Lower leg skin (tissue), 4 donors: ENCODE data around the gene IRS1. TPM values are rescaled to one million over a fixed set of nuclear protein-coding genes. Genes with fewer than 3 reads are reported as not detected.

Source experiments
- DNase-seq, 2 donors: peaks; one replicate each; pipeline ENCODE4 v3.0.0-alpha.2; 2019; ENCODE audit warnings: low spot score in 2 of 2
- H3K4me3 ChIP-seq: fragments of 200-600 bp; sonication (generic); 2 replicates; pipeline ENCODE4 v1.5.1; 2017; ENCODE audit warnings: mild to moderate bottlenecking, low read depth; ENCODE audit not compliant: poor library complexity, severe bottlenecking
- CTCF ChIP-seq, 3 donors: fragments of 450-650 bp; IDR thresholded peaks; one replicate each; pipeline ENCODE4 v1.5.1; 2016; ENCODE audit warnings: antibody characterized with exemption in 3 of 3, mild to moderate bottlenecking in 3 of 3, moderate library complexity in 2 of 3
- POLR2A ChIP-seq, 2 donors: fragments of 450-650 bp; IDR thresholded peaks; one replicate each; pipeline ENCODE4 v1.6.1; 2016 to 2017; ENCODE audit warnings: antibody characterized with exemption in 2 of 2, mild to moderate bottlenecking in 1 of 2, moderate library complexity in 1 of 2
- WGBS, 2 donors: methylation state at CpG; one replicate each; pipeline ENCODE4 v1.1.5; 2018; 5-methylcytosine and 5-hydroxymethylcytosine counted together
- intact Hi-C: fragments of 100-400 bp; cut with DNase I; formaldehyde crosslinking; loops from one replicate; pipeline ENCODE4 v1.15.0; 2023; ENCODE audit warnings: low total_unique reads
- total RNA-seq, 4 donors: library from RNA; depleted of rRNA; stranded (reverse); fragments of >200 nt; gene quantifications; one replicate each; pipeline ENCODE4 v1.1.0, GENCODE V29; 2016

Gene IRS1
- total RNA-seq, 4 donors from 2014 or later, result 16.9 to 55.0 (median 25.4) TPM

- TF ChIP-seq POLR2A (IDR thresholded peaks at IDR 0.05), result no peak
- no peak for TF ChIP-seq CTCF (IDR thresholded peaks at IDR 0.05)
- intact Hi-C loops, result no loop called here
- WGBS, 2 donors, result 71 to 87% methylated on average over 1 of the region's 1 CpG
- no peak overlapping the region for H3K4me3 ChIP-seq
- no peak for DNase-seq
Measured at GRCh38 chr2:226780431-226780830, 19.2 kb downstream of the IRS1 start.

- no peak for TF ChIP-seq CTCF (IDR thresholded peaks at IDR 0.05)
- no peak for TF ChIP-seq POLR2A (IDR thresholded peaks at IDR 0.05)
Measured at GRCh38 chr2:226777611-226778010, 22.0 kb downstream of the IRS1 start.

GRCh38 chr2:226776104-226776503, 23.5 kb downstream of the IRS1 start:
- H3K4me3 ChIP-seq, result no peak overlapping the region
- intact Hi-C loops, result no loop called here
- WGBS, 2 donors, result 89 to 96% methylated on average over 4 of the region's 4 CpGs
- no peak for DNase-seq
- TF ChIP-seq POLR2A (IDR thresholded peaks at IDR 0.05), result no peak
- TF ChIP-seq CTCF (IDR thresholded peaks at IDR 0.05), result no peak

More at GRCh38 chr2:226777611-226778010, 22.0 kb downstream of the IRS1 start:
- 84 to 85% methylated on average over 4 of the region's 4 CpGs for WGBS, 2 donors
- no peak overlapping the region for H3K4me3 ChIP-seq
- DNase-seq, result no peak
- intact Hi-C loops, result no loop called here

GRCh38 chr2:226775032-226775509, 24.5 kb downstream of the IRS1 start:
- no peak overlapping the region for H3K4me3 ChIP-seq
- whole genome bisulfite sequencing, 2 donors, result 98% methylated on average over 3 of the region's 3 CpGs
- intact Hi-C loops, result no loop called here
- DNase-seq, result no peak
- TF ChIP-seq CTCF (IDR thresholded peaks at IDR 0.05), result no peak

- intact Hi-C loops, result no loop called here
- TF ChIP-seq POLR2A (IDR thresholded peaks at IDR 0.05) (no peak), CTCF (IDR thresholded peaks at IDR 0.05) (no peak)
- no peak overlapping the region for H3K4me3 ChIP-seq
- 46 to 49% methylated on average over 2 of the region's 2 CpGs for WGBS, 2 donors
- no peak for DNase-seq
Measured at GRCh38 chr2:226773291-226773690, 26.3 kb downstream of the IRS1 start.
